Caco-2 (cell line): ENCODE results near the gene HINT3. TPM values are rescaled to one million over a fixed set of nuclear protein-coding genes. Genes with fewer than 3 reads are reported as not detected.
A peak's percentile ranks its signal among the peaks of the same experiment; 100 is the strongest.

Experiments used
- BruUV-seq: library from RNA; stranded (reverse); fragments of 400-500 nt; replicated peaks from 2 replicates; lab custom pipeline; 2021; lab: Mats Ljungman, UMichigan
- CTCF ChIA-PET: fragments of 300-600 bp; sonication (Branson Sonifier 250); formaldehyde crosslinking; loops from one replicate; lab custom pipeline; 2022; ENCODE audit warnings: antibody characterized with exemption; lab: Charles Lee
- POLR2A ChIA-PET: fragments of 300-600 bp; sonication (Branson Sonifier 250); formaldehyde crosslinking; loops from one replicate; lab custom pipeline; 2022; ENCODE audit warnings: antibody characterized with exemption; lab: Charles Lee
- DNase-seq, 2 experiments: peaks; one replicate each; pipeline versions ENCODE4 v3.0.0 to v3.0.0-alpha.2; 2020 to 2022
- H3K27me3 ChIP-seq: replicated peaks from 2 replicates; pipeline ENCODE4 v1.6.0; 2011; ENCODE audit warnings: low read length; ENCODE audit not compliant: control insufficient read depth, insufficient read depth
- H3K36me3 ChIP-seq: 2 replicates; pipeline ENCODE4 v1.5.1; 2011; ENCODE audit warnings: low read length; ENCODE audit not compliant: control insufficient read depth, insufficient read depth
- H3K4me1 ChIP-seq: fragments of 250-450 bp; sonication (Bioruptor Pico); 2 replicates; pipeline ENCODE4 v1.5.1; 2020; ENCODE audit warnings: mild to moderate bottlenecking
- H3K4me3 ChIP-seq: 2 replicates; pipeline ENCODE4 v1.5.1; 2011; ENCODE audit warnings: low read depth, mild to moderate bottlenecking, control low read depth, low read length
- H3K9me3 ChIP-seq: fragments of 250-450 bp; sonication (Bioruptor Pico); 2 replicates; pipeline ENCODE4 v1.5.1; 2020; ENCODE audit warnings: mild to moderate bottlenecking, moderate library complexity
- H3K27ac Mint-ChIP-seq: one replicate; pipeline ENCODE4 v1.8.0; 2022; ENCODE audit warnings: mixed read lengths; ENCODE audit not compliant: unreplicated experiment
- H3K27me3 Mint-ChIP-seq: one replicate; pipeline ENCODE4 v1.8.0; 2022; ENCODE audit warnings: mixed read lengths; ENCODE audit not compliant: insufficient read depth, unreplicated experiment
- H3K36me3 Mint-ChIP-seq: one replicate; pipeline ENCODE4 v1.8.0; 2022; ENCODE audit warnings: mild to moderate bottlenecking, mixed read lengths; ENCODE audit not compliant: insufficient read depth, unreplicated experiment
- H3K4me1 Mint-ChIP-seq: one replicate; pipeline ENCODE4 v1.8.0; 2022; ENCODE audit warnings: low read depth, mixed read lengths; ENCODE audit not compliant: unreplicated experiment
- H3K4me3 Mint-ChIP-seq: one replicate; pipeline ENCODE4 v1.8.0; 2022; ENCODE audit warnings: mild to moderate bottlenecking, moderate library complexity, mixed read lengths; ENCODE audit not compliant: unreplicated experiment
- H3K9me3 Mint-ChIP-seq: one replicate; pipeline ENCODE4 v1.8.0; 2022; ENCODE audit warnings: mixed read lengths; ENCODE audit not compliant: unreplicated experiment
- CTCF ChIP-seq, 2 experiments: fragments of 200-600 bp in 1 of 2; IDR thresholded peaks; 1 replicate in 1 of 2; 2 replicates in 1 of 2; pipeline versions ENCODE4 v1.5.1 to v1.8.0; 2011 to 2022; ENCODE audit warnings: antibody characterized with exemption in 1 of 2, control low read depth in 1 of 2, inconsistent platforms in 1 of 2, low read depth in 1 of 2, low read length in 1 of 2, mild to moderate bottlenecking in 1 of 2, moderate library complexity in 1 of 2; ENCODE audit not compliant: insufficient read depth in 1 of 2, severe bottlenecking in 1 of 2, unreplicated experiment in 1 of 2
- intact Hi-C: fragments of 100-400 bp; cut with micrococcal nuclease; formaldehyde crosslinking; loops from one replicate; pipeline ENCODE4 v1.10.0; 2022; ENCODE audit not compliant: unreplicated experiment
- total RNA-seq: library from RNA; stranded (reverse); gene quantifications from 2 replicates; pipeline ENCODE4 v1.2.3, GENCODE V29; 2022

Gene HINT3
- total RNA-seq, 1 experiment from 2014 or later, result 24.6 TPM

GRCh38 chr6:125923366-125923877, 33.1 kb upstream of the HINT3 start:
- DNase-seq, result no peak
- no peak for TF ChIP-seq CTCF (IDR thresholded peaks at IDR 0.05; ENCODE audit: insufficient read depth in 1 of 2, low read depth in 1 of 2, low read length in 1 of 2, severe bottlenecking in 1 of 2, unreplicated experiment in 1 of 2)
- H3K36me3 ChIP-seq, result peaks cover 9% of the 10 kb centered on the region
- POLR2A ChIA-PET, result no interaction called here
- no TSS peak for BruUV-seq
- H3K27me3 ChIP-seq, result no peaks in the 10 kb centered on the region
- intact Hi-C loops, result no loop called here
- no peaks in the 10 kb centered on the region for H3K27me3 Mint-ChIP-seq
- peaks cover 46% of the 10 kb centered on the region for H3K4me1 Mint-ChIP-seq
- peaks cover 44% of the 10 kb centered on the region for H3K4me1 ChIP-seq
- peak overlapping the region; percentile 75 for H3K27ac Mint-ChIP-seq
- no peak overlapping the region for H3K4me3 ChIP-seq
- no peaks in the 10 kb centered on the region for H3K9me3 ChIP-seq
- CTCF ChIA-PET, result interaction anchor here (2.6 kb wide), 1 partner anchor 33 kb away, joined by 8 read pairs; the partner anchor contains the start of gene HINT3
- H3K4me3 Mint-ChIP-seq, result peak overlapping the region; percentile 42
- no peaks in the 10 kb centered on the region for H3K9me3 Mint-ChIP-seq
- H3K36me3 Mint-ChIP-seq, result peaks cover 98% of the 10 kb centered on the region

GRCh38 chr6:125924169-125924568, 32.4 kb upstream of the HINT3 start:
- H3K36me3 ChIP-seq, result peaks cover 9% of the 10 kb centered on the region
- intact Hi-C loops, result no loop called here
- Mint-ChIP-seq H3K36me3 (peaks cover 98% of the 10 kb centered on the region), H3K27ac (no peak overlapping the region), H3K9me3 (no peaks in the 10 kb centered on the region), H3K4me3 (no peak overlapping the region), H3K27me3 (no peaks in the 10 kb centered on the region), H3K4me1 (peaks cover 39% of the 10 kb centered on the region)
- ChIA-PET CTCF (interaction anchor here (2.6 kb wide), 1 partner anchor 32 kb away, joined by 8 read pairs; the partner anchor contains the start of gene HINT3), POLR2A (no interaction called here)
- BruUV-seq, result no TSS peak
- H3K4me3 ChIP-seq, result no peak overlapping the region
- no peak for TF ChIP-seq CTCF (IDR thresholded peaks at IDR 0.05; ENCODE audit: insufficient read depth in 1 of 2, low read depth in 1 of 2, low read length in 1 of 2, severe bottlenecking in 1 of 2, unreplicated experiment in 1 of 2)
- no peak for DNase-seq
- peaks cover 42% of the 10 kb centered on the region for H3K4me1 ChIP-seq
- H3K27me3 ChIP-seq, result no peaks in the 10 kb centered on the region
- H3K9me3 ChIP-seq, result no peaks in the 10 kb centered on the region

GRCh38 chr6:125924697-125925358, 31.7 kb upstream of the HINT3 start:
- no peak overlapping the region for H3K4me3 ChIP-seq
- intact Hi-C loops, result no loop called here
- H3K27ac Mint-ChIP-seq, result peak overlapping the region; percentile 40
- no peak for TF ChIP-seq CTCF (IDR thresholded peaks at IDR 0.05; ENCODE audit: insufficient read depth in 1 of 2, low read depth in 1 of 2, low read length in 1 of 2, severe bottlenecking in 1 of 2, unreplicated experiment in 1 of 2)
- peaks cover 92% of the 10 kb centered on the region for H3K36me3 Mint-ChIP-seq
- no peaks in the 10 kb centered on the region for H3K9me3 Mint-ChIP-seq
- no peaks in the 10 kb centered on the region for H3K27me3 ChIP-seq
- CTCF ChIA-PET, result no interaction called here
- peaks cover 37% of the 10 kb centered on the region for H3K4me1 ChIP-seq
- peaks cover 9% of the 10 kb centered on the region for H3K36me3 ChIP-seq
- BruUV-seq, result no TSS peak
- H3K4me3 Mint-ChIP-seq, result no peak overlapping the region
- POLR2A ChIA-PET, result no interaction called here
- H3K4me1 Mint-ChIP-seq, result peaks cover 37% of the 10 kb centered on the region
- no peak for DNase-seq
- H3K9me3 ChIP-seq, result no peaks in the 10 kb centered on the region
- no peaks in the 10 kb centered on the region for H3K27me3 Mint-ChIP-seq
